Muscle layer of colon (tissue), 2 donors: ENCODE results near the gene CLCNKA.

ENCODE experiments used
- H3K27ac ChIP-seq: one replicate; pipeline ENCODE4 v1.7.0; 2013; ENCODE audit warnings: low read depth, mild to moderate bottlenecking, low read length, moderate library complexity
- H3K27me3 ChIP-seq, 2 donors: one replicate each; pipeline ENCODE4 v1.7.0; 2013; ENCODE audit warnings: low read length in 2 of 2, mild to moderate bottlenecking in 2 of 2; ENCODE audit not compliant: insufficient read depth in 2 of 2, control insufficient read depth in 1 of 2
- H3K36me3 ChIP-seq: one replicate; pipeline ENCODE4 v1.7.0; 2013; ENCODE audit warnings: mild to moderate bottlenecking, low read length; ENCODE audit not compliant: insufficient read depth
- H3K4me1 ChIP-seq: one replicate; pipeline ENCODE4 v1.7.0; 2013; ENCODE audit warnings: mild to moderate bottlenecking, low read length; ENCODE audit not compliant: insufficient read depth
- H3K4me3 ChIP-seq, 2 donors: one replicate each; pipeline ENCODE4 v1.7.0; 2013; ENCODE audit warnings: low read length in 2 of 2, low read depth in 1 of 2, mild to moderate bottlenecking in 1 of 2, moderate library complexity in 1 of 2
- H3K9ac ChIP-seq: one replicate; pipeline ENCODE4 v1.7.0; 2013; ENCODE audit warnings: low read length
- H3K9me3 ChIP-seq: one replicate; pipeline ENCODE4 v1.7.0; 2013; ENCODE audit warnings: mild to moderate bottlenecking, low read length
- donor health status: abdominal sarcoma.
- donor health status: Adenocarcinoma of cecum.

CLCNKA gene

DNA sequence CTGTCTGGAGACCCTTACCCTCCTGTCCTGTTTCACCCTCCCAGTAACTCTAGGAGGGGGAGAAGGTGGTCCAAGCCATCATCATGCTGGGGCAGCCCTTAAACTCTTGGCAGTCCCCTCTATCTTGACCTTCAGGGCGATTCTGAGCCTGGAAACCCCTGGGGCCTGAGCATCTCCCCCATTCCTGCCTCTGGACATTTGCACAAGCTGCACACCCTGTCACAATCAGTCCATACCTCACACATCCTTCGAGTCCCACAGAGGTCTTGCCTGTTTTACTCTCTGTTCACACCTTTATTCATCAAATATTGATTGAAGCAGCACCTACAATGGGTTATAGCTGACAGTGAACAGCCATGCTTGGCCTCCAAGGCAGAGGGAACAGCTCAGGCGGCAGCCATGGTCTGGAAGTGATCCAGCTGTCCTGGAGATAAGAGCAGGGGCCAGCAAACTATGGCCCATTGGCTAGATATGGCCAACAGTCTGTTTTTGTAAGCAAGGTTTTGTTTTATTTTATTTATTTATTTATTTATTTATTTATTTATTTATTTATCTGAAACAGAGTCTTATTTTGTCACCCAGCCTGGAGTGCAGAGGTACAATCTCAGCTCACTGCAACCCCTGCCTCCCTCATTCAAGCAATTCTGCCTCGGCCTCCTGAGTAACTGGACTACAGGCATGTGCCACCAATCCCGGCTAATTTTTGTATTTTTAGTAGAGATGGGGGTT is 58.8 kb downstream of the CLCNKA start:
- no peaks in the 10 kb centered on the region for H3K9me3 ChIP-seq
- H3K27ac ChIP-seq: no peak overlapping the region
- peaks cover 7% of the 10 kb centered on the region for H3K4me1 ChIP-seq
- no peaks in the 10 kb centered on the region for H3K36me3 ChIP-seq
- H3K4me3 ChIP-seq: no peak overlapping the region
- H3K9ac ChIP-seq: no peak overlapping the region
- H3K27me3 ChIP-seq: no peaks in the 10 kb centered on the region

DNA sequence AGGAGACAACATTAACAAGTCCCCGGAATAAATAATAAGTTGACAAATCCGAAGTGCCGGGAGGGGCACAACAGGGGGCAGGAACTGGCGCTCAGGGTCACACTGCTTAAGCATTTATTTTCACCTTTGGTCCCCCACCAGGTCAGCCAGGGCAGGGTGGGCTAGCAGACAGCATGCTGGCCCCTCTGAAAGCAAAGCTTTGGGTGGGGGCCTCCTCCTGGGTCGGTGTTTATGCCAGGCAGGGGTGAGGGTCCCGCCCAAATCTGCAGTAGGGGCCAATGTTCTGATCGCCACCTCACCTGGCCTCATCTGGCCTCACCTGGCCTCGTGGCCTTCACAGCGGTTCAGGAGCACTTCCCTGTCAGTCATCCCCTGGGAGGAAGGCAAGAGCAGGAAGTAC is 59.8 kb downstream of the CLCNKA start:
- H3K36me3 ChIP-seq: no peaks in the 10 kb centered on the region
- no peak overlapping the region for H3K9ac ChIP-seq
- no peak overlapping the region for H3K27ac ChIP-seq

DNA sequence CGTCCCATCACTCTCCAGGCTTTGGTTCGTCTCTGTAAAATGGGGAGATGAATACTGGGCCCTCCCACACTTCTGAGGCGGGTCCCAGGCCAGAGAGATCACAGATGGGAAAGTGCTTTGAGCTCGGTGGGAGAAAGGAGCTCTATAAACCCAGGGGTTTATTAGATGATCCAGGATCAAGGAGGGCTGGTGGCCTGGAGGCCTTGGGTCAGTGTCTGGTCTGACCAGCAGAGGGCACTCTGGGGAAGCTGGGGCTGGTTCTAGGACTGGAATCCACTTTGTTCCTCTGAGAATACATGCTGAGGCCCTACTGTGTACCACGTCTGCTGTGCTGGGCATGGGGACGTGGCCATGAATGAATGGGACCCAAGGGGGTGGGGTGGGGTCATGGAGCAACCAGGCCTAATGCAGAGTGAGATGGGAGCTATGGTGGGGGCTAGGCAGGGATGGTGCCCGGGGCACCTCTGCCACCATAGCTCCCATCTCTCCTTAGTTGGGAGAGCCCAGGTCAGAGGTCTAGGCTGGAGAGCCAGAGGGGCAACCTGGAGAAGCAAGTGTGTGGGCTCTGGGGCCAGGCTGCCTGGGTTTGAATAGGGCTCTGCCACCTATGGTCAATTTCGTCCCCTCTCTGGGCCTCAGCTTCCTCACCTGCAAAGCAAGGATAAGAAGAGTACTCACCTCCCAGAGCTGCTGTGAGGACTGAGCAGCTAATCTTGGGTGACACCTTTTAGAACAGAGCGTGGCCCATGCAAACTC is 60.6 kb downstream of the CLCNKA start:
- no peaks in the 10 kb centered on the region for H3K9me3 ChIP-seq
- H3K4me3 ChIP-seq: no peak overlapping the region
- H3K9ac ChIP-seq: no peak overlapping the region
- no peaks in the 10 kb centered on the region for H3K36me3 ChIP-seq
- no peak overlapping the region for H3K27ac ChIP-seq
- no peaks in the 10 kb centered on the region for H3K27me3 ChIP-seq
- H3K4me1 ChIP-seq: peaks cover 5% of the 10 kb centered on the region

More for the DNA sequence above, 59.8 kb downstream of the CLCNKA start:
- Histone ChIP-seq H3K9me3 (no peaks in the 10 kb centered on the region), H3K27me3 (no peaks in the 10 kb centered on the region), H3K4me1 (peaks cover 5% of the 10 kb centered on the region), H3K4me3 (no peak overlapping the region)

DNA sequence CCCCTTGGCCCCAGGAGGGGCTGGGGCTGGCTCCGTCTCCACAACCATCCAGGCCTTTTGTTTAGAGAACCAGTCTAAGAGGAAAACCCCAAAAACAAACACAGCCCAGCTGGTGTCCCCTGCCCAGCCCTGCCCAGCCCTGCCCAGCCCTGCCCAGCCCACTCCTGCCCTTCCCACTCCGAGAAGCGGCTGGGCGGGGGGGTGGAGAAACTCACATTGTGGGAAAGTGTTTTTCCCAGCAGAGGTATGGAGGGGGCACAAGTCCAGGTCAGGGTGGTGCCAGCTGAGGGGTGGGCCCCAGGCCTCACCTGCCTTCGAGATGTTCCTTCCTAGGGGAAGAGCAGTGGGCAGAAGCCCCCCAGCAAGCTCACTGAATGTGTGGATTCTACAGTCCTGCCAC is 61.6 kb downstream of the CLCNKA start:
- peaks cover 5% of the 10 kb centered on the region for H3K4me1 ChIP-seq
- H3K4me3 ChIP-seq: no peak overlapping the region
- H3K9me3 ChIP-seq: no peaks in the 10 kb centered on the region
- no peak overlapping the region for H3K9ac ChIP-seq
- H3K27ac ChIP-seq: no peak overlapping the region
- H3K36me3 ChIP-seq: no peaks in the 10 kb centered on the region
- H3K27me3 ChIP-seq: no peaks in the 10 kb centered on the region
